ENCODE data around the gene TICAM1. TPM values are rescaled to one million over a fixed set of nuclear protein-coding genes. Genes with fewer than 3 reads are reported as not detected.

Gene TICAM1
- total and polyA plus RNA-seq, 10 of the 15 experiments (the other 5 are each of a cell fraction or from before 2014, with no cell fraction given): 0.31 to 31.1 (median 5.3) TPM

DNA sequence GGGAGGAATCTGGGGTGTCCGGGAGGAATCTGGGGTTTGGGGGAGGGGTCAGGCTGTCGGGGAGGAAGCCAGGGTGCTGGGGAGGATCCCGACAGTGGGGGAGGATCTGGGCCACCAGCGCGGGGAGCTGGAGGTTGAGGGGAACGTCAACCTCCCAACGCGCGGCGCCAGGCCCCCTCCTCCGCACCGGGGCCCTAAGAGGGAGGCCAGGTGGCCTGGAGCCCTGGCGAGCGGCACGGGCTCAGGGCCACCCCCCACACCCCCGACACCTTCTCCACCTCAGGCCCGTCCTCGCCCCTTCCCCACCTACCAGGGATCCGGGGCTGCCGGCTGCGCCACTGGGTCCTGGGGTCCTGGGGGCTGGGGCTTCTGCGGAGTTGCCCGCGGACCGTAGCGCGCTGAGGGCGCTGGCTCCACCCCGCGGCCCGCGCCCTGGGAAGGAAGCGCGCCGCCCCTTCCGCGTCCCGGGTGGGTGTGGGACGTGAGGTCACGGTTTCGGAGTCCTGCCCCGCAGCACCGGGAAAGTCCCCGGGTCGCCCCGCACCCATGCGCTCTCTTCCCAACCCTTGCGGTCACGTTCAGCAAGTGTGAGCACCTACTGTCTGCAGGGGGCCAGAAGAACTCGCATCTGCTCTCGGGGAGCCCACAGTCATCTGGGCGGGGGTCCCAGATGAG lies at the start of gene TICAM1 (continued):
- TF ChIP-seq BCL3 (IDR thresholded peaks at IDR 0.05; ENCODE audit: borderline replicate concordance, insufficient read depth, low read depth, low read length, poor library complexity, severe bottlenecking) (peak; percentile 70), POU2F2 (IDR thresholded peaks at IDR 0.05; ENCODE audit: borderline replicate concordance, low read depth, low read length) (no peak), STAT1 (conservative IDR thresholded peaks at IDR 0.05) (no peak), MEF2B (IDR thresholded peaks at IDR 0.05; ENCODE audit: partially characterized antibody, poor library complexity, severe bottlenecking) (no peak), SPI1 (IDR thresholded peaks at IDR 0.05; ENCODE audit: borderline replicate concordance, insufficient read depth, low read depth, low read length) (no peak; the same call in 1 of the 2 replicates), ZNF24 (IDR thresholded peaks at IDR 0.05) (no peak), ESRRA (IDR thresholded peaks at IDR 0.05; ENCODE audit: low read length) (no peak), ZZZ3 (IDR thresholded peaks at IDR 0.05; ENCODE audit: control insufficient read depth, insufficient read length, low read depth) (no peak), MTA2 (IDR thresholded peaks at IDR 0.05; ENCODE audit: low read depth) (peak; percentile 63; the same call in 1 of the 2 replicates), ZNF207 (IDR thresholded peaks at IDR 0.05; ENCODE audit: borderline replicate concordance) (peak; percentile 81; the same call in 1 of the 2 replicates), E2F8 (IDR thresholded peaks at IDR 0.05; ENCODE audit: low read depth, partially characterized antibody) (no peak), RFX5 (IDR thresholded peaks at IDR 0.05; ENCODE audit: low read depth, low read length) (no peak), BACH1 (IDR thresholded peaks at IDR 0.05; ENCODE audit: borderline replicate concordance) (peak; percentile 98)
- TF ChIP-seq, protein P1, sequence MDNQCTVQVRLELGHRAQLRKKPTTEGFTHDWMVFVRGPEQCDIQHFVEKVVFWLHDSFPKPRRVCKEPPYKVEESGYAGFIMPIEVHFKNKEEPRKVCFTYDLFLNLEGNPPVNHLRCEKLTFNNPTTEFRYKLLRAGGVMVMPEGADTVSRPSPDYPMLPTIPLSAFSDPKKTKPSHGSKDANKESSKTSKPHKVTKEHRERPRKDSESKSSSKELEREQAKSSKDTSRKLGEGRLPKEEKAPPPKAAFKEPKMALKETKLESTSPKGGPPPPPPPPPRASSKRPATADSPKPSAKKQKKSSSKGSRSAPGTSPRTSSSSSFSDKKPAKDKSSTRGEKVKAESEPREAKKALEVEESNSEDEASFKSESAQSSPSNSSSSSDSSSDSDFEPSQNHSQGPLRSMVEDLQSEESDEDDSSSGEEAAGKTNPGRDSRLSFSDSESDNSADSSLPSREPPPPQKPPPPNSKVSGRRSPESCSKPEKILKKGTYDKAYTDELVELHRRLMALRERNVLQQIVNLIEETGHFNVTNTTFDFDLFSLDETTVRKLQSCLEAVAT (IDR thresholded peaks at IDR 0.05): no peak
- TF ChIP-seq, protein P2, sequence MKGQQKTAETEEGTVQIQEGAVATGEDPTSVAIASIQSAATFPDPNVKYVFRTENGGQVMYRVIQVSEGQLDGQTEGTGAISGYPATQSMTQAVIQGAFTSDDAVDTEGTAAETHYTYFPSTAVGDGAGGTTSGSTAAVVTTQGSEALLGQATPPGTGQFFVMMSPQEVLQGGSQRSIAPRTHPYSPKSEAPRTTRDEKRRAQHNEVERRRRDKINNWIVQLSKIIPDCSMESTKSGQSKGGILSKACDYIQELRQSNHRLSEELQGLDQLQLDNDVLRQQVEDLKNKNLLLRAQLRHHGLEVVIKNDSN (IDR thresholded peaks at IDR 0.05; ENCODE audit: borderline replicate concordance, extremely low read length, insufficient read depth, low read depth, low read length): no peak
- TF ChIP-seq, protein P3, sequence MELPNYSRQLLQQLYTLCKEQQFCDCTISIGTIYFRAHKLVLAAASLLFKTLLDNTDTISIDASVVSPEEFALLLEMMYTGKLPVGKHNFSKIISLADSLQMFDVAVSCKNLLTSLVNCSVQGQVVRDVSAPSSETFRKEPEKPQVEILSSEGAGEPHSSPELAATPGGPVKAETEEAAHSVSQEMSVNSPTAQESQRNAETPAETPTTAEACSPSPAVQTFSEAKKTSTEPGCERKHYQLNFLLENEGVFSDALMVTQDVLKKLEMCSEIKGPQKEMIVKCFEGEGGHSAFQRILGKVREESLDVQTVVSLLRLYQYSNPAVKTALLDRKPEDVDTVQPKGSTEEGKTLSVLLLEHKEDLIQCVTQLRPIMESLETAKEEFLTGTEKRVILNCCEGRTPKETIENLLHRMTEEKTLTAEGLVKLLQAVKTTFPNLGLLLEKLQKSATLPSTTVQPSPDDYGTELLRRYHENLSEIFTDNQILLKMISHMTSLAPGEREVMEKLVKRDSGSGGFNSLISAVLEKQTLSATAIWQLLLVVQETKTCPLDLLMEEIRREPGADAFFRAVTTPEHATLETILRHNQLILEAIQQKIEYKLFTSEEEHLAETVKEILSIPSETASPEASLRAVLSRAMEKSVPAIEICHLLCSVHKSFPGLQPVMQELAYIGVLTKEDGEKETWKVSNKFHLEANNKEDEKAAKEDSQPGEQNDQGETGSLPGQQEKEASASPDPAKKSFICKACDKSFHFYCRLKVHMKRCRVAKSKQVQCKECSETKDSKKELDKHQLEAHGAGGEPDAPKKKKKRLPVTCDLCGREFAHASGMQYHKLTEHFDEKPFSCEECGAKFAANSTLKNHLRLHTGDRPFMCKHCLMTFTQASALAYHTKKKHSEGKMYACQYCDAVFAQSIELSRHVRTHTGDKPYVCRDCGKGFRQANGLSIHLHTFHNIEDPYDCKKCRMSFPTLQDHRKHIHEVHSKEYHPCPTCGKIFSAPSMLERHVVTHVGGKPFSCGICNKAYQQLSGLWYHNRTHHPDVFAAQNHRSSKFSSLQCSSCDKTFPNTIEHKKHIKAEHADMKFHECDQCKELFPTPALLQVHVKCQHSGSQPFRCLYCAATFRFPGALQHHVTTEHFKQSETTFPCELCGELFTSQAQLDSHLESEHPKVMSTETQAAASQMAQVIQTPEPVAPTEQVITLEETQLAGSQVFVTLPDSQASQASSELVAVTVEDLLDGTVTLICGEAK (IDR thresholded peaks at IDR 0.05; ENCODE audit: borderline replicate concordance): no peak
